AG09319 (cell line): ENCODE data around the gene CD81.

ENCODE experiments used
- DNase-seq: peaks from one replicate; pipeline ENCODE4 v3.0.0-alpha.2; 2010; ENCODE audit warnings: low read depth; ENCODE audit errors: extremely low read depth
- CTCF ChIP-seq: IDR thresholded peaks from 2 replicates; pipeline ENCODE4 v1.5.1; 2011; ENCODE audit warnings: low read depth, mild to moderate bottlenecking, inconsistent platforms, low read length, moderate library complexity

CD81 gene

GRCh38 chr11:2395211-2395730 lies 18.2 kb downstream of the CD81 start:
- DNase-seq, result no peak
- no peak for TF ChIP-seq CTCF

- no peak for TF ChIP-seq CTCF
- no peak for DNase-seq
These were observed 18.7 kb downstream of the CD81 start for GRCh38 chr11:2395856-2396255.

GRCh38 chr11:2396471-2396870 lies 19.4 kb downstream of the CD81 start:
- TF ChIP-seq CTCF, result no peak
- DNase-seq, result no peak

GRCh38 chr11:2397005-2397404 lies 19.9 kb downstream of the CD81 start:
- DNase-seq, result no peak
- no peak for TF ChIP-seq CTCF

- no peak; the same call in 1 of the 2 replicates for TF ChIP-seq CTCF
- DNase-seq, result no peak
These were observed 21.7 kb downstream of the CD81 start for GRCh38 chr11:2398664-2399355.

GRCh38 chr11:2399488-2400068 lies 22.5 kb downstream of the CD81 start:
- no peak for TF ChIP-seq CTCF
- no peak for DNase-seq

GRCh38 chr11:2400069-2400761 lies 23.1 kb downstream of the CD81 start, which contains the start of gene TSSC4:
Gene TSSC4 (plus strand): TSS chr11:2400750. CDS start chr11:2402634, 1,884 bp downstream.
- peak; percentile 99 for TF ChIP-seq CTCF
- DNase-seq, result peak; percentile 100
